Esophagus squamous epithelium (tissue), 5 donors: ENCODE measurements around the gene COG5. TPM values are rescaled to one million over a fixed set of nuclear protein-coding genes. Genes with fewer than 3 reads are reported as not detected.

Experiments
- DNase-seq: peaks from one replicate; lab custom pipeline; 2025; lab: John Stamatoyannopoulos, UW
- H3K27ac ChIP-seq, 4 donors: fragments of 200-600 bp; sonication (generic); one replicate each; pipeline ENCODE4 v1.5.1; 2016 to 2019; ENCODE audit warnings: mild to moderate bottlenecking in 1 of 4
- H3K27me3 ChIP-seq, 4 donors: fragments of 200-600 bp; sonication (generic); 1 replicate in 3 of 4; 2 replicates in 1 of 4; pipeline versions ENCODE4 v1.5.1 to v1.6.0; 2017 to 2021; ENCODE audit warnings: antibody characterized with exemption in 1 of 4
- H3K36me3 ChIP-seq, 3 donors: fragments of 200-600 bp; sonication (generic); one replicate each; pipeline ENCODE4 v1.5.1; 2016 to 2019
- H3K4me1 ChIP-seq, 3 donors: fragments of 200-600 bp; sonication (generic); one replicate each; pipeline ENCODE4 v1.5.1; 2017 to 2019
- H3K4me3 ChIP-seq, 4 donors: fragments of 200-600 bp; sonication (generic); 1 replicate in 3 of 4; 2 replicates in 1 of 4; pipeline ENCODE4 v1.5.1; 2016 to 2019; ENCODE audit warnings: mild to moderate bottlenecking in 2 of 4, moderate library complexity in 1 of 4
- H3K9me3 ChIP-seq, 3 donors: fragments of 200-600 bp; sonication (generic); one replicate each; pipeline ENCODE4 v1.5.1; 2016 to 2019
- POLR2A ChIP-seq, 4 donors: fragments of 450-650 bp; IDR thresholded peaks; one replicate each; pipeline ENCODE4 v1.6.1; 2017; ENCODE audit warnings: antibody characterized with exemption in 4 of 4, mild to moderate bottlenecking in 4 of 4, moderate library complexity in 3 of 4
- WGBS, 2 donors: methylation state at CpG; one replicate each; pipeline ENCODE4 v1.1.5; 2018; 5-methylcytosine and 5-hydroxymethylcytosine counted together
- intact Hi-C: fragments of 100-400 bp; cut with DNase I; formaldehyde crosslinking; loops from one replicate; pipeline ENCODE4 v1.15.0; 2022
- total RNA-seq, 4 donors: library from RNA; depleted of rRNA; stranded (reverse); fragments of >200 nt; gene quantifications; one replicate each; pipeline ENCODE4 v1.1.0, GENCODE V29; 2016
- TF ChIP-seq, protein P1 (sequence below), 6 experiments: fragments of 450-650 bp in 4 of 6; fragments of 200-600 bp in 2 of 6; sonication (generic) in 2 of 6; IDR thresholded peaks; one replicate each; pipeline ENCODE4 v1.5.1; 2016 to 2019; ENCODE audit warnings: antibody characterized with exemption in 6 of 6, mild to moderate bottlenecking in 4 of 6, moderate library complexity in 4 of 6
- donor health status: DM: yes; HTN: yes; CAD: no.

Gene COG5
- total RNA-seq, 4 donors from 2014 or later, result 24.4 to 30.0 (median 27.2) TPM

GRCh38 chr7:107505362-107505761 is 58.4 kb downstream of the COG5 start:
- Histone ChIP-seq H3K4me1 (peaks cover 4 to 34% (median 15%) of the 10 kb centered on the region in 3 donors), H3K9me3 (no peaks in the 10 kb centered on the region), H3K36me3 (peaks cover 0 to 5% (median 0%) of the 10 kb centered on the region in 3 donors), H3K27me3 (no peaks in the 10 kb centered on the region), H3K27ac (peak overlapping the region in 2 of 4 donors; percentile 76 to 82), H3K4me3 (no peak overlapping the region)
- no peak for DNase-seq
- intact Hi-C loops, result no loop called here
- no CpG with 5 or more reads among the region's 1 CpG for WGBS, 2 donors
- no peak for TF ChIP-seq POLR2A (IDR thresholded peaks at IDR 0.05)
- TF ChIP-seq, protein P1, sequence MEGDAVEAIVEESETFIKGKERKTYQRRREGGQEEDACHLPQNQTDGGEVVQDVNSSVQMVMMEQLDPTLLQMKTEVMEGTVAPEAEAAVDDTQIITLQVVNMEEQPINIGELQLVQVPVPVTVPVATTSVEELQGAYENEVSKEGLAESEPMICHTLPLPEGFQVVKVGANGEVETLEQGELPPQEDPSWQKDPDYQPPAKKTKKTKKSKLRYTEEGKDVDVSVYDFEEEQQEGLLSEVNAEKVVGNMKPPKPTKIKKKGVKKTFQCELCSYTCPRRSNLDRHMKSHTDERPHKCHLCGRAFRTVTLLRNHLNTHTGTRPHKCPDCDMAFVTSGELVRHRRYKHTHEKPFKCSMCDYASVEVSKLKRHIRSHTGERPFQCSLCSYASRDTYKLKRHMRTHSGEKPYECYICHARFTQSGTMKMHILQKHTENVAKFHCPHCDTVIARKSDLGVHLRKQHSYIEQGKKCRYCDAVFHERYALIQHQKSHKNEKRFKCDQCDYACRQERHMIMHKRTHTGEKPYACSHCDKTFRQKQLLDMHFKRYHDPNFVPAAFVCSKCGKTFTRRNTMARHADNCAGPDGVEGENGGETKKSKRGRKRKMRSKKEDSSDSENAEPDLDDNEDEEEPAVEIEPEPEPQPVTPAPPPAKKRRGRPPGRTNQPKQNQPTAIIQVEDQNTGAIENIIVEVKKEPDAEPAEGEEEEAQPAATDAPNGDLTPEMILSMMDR (IDR thresholded peaks at IDR 0.05), result no peak

DNA sequence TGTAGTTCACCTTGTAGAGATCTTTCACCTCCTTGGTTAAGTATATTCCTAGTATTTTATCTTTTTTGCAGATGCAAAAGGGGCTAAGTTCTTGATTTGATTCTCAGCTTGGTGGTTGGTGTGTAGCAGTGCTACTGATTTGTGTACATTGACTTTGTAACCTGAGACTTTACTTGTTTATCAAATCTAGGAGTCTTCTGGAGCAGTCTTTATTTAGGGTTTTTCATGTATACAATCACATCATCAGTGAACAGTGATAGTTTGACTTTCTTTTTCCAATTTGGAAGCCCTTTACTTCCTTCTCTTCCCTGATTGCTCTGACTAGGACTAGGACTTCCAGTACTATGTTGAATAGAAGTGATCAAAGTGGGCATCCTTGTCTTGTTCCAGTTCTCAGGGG is 60.0 kb downstream of the COG5 start:
- Histone ChIP-seq H3K36me3 (peaks cover 0 to 5% (median 0%) of the 10 kb centered on the region in 3 donors), H3K4me1 (peaks cover 4 to 34% (median 15%) of the 10 kb centered on the region in 3 donors), H3K27ac (no peak overlapping the region), H3K27me3 (no peaks in the 10 kb centered on the region), H3K4me3 (no peak overlapping the region), H3K9me3 (no peaks in the 10 kb centered on the region)
- intact Hi-C loops, result no loop called here
- TF ChIP-seq POLR2A (IDR thresholded peaks at IDR 0.05), result no peak
- TF ChIP-seq, protein P1 (IDR thresholded peaks at IDR 0.05), result no peak
- no peak for DNase-seq

GRCh38 chr7:107502797-107503196 is 60.9 kb downstream of the COG5 start:
- peaks cover 0 to 5% (median 0%) of the 10 kb centered on the region in 3 donors for H3K36me3 ChIP-seq
- intact Hi-C loops, result no loop called here
- no peak for DNase-seq
- TF ChIP-seq, protein P1 (IDR thresholded peaks at IDR 0.05), result no peak
- no peak for TF ChIP-seq POLR2A (IDR thresholded peaks at IDR 0.05)
- WGBS, 2 donors, result 76 to 88% methylated on average over 2 of the region's 2 CpGs
- no peak overlapping the region for H3K4me3 ChIP-seq
- H3K4me1 ChIP-seq, result peaks cover 4 to 26% (median 15%) of the 10 kb centered on the region in 3 donors
- H3K9me3 ChIP-seq, result no peaks in the 10 kb centered on the region
- H3K27ac ChIP-seq, result no peak overlapping the region
- H3K27me3 ChIP-seq, result no peaks in the 10 kb centered on the region

- DNase-seq, result no peak
- no peak overlapping the region for H3K4me3 ChIP-seq
- H3K27me3 ChIP-seq, result no peaks in the 10 kb centered on the region
- peaks cover 0 to 5% (median 0%) of the 10 kb centered on the region in 3 donors for H3K36me3 ChIP-seq
- peaks cover 4 to 20% (median 15%) of the 10 kb centered on the region in 3 donors for H3K4me1 ChIP-seq
- 94 to 96% methylated on average over 3 of the region's 3 CpGs for WGBS, 2 donors
- no peak overlapping the region for H3K27ac ChIP-seq
- TF ChIP-seq POLR2A (IDR thresholded peaks at IDR 0.05), result no peak
- TF ChIP-seq, protein P1 (IDR thresholded peaks at IDR 0.05), result no peak
- no peaks in the 10 kb centered on the region for H3K9me3 ChIP-seq
- intact Hi-C loops, result no loop called here
Measured at GRCh38 chr7:107502154-107502553, 61.6 kb downstream of the COG5 start.

DNA sequence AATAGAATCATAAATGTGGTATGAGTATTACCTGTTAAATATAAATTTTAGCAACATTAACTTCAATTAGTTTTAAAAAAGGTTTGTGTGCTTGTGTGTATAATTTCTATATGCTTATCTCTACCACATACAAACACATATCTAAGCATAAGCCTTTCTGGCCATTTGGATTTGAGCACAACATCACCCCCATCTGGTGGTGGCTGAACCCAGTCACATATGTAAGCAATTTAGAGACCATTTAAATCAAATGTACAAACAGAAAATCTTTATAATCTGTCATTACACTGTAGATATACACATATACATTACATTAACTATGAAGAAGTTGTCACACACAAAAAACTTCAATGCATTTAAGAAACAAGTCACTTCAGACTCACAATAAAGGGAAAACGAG is 62.1 kb downstream of the COG5 start:
- Histone ChIP-seq H3K4me3 (no peak overlapping the region), H3K36me3 (peaks cover 0 to 5% (median 0%) of the 10 kb centered on the region in 3 donors), H3K27ac (no peak overlapping the region), H3K9me3 (no peaks in the 10 kb centered on the region), H3K4me1 (peaks cover 4 to 14% (median 9%) of the 10 kb centered on the region in 3 donors), H3K27me3 (no peaks in the 10 kb centered on the region)
- DNase-seq, result no peak
- no peak for TF ChIP-seq POLR2A (IDR thresholded peaks at IDR 0.05)
- TF ChIP-seq, protein P1 (IDR thresholded peaks at IDR 0.05), result peak in 3 of 6 experiments; percentile 20 to 61 (median 26)
- 89 to 100% methylated on average over 1 of the region's 1 CpG for WGBS, 2 donors
- intact Hi-C loops, result no loop called here
